Stomach smooth muscle (tissue), 2 donors: ENCODE measurements around the gene NUP93.
A peak's percentile ranks its signal among the peaks of the same experiment; 100 is the strongest.

Source experiments
- H3K27ac ChIP-seq: one replicate; pipeline ENCODE4 v1.7.0; 2013; ENCODE audit warnings: mild to moderate bottlenecking, low read length, inconsistent platforms
- H3K27me3 ChIP-seq, 2 donors: one replicate each; pipeline ENCODE4 v1.7.0; 2013; ENCODE audit warnings: low read length in 2 of 2; ENCODE audit not compliant: insufficient read depth in 2 of 2, control insufficient read depth in 1 of 2
- H3K36me3 ChIP-seq, 2 donors: one replicate each; pipeline ENCODE4 v1.7.0; 2013; ENCODE audit warnings: low read length in 2 of 2; ENCODE audit not compliant: control insufficient read depth in 2 of 2, insufficient read depth in 2 of 2
- H3K4me1 ChIP-seq: one replicate; pipeline ENCODE4 v1.7.0; 2013; ENCODE audit warnings: low read length; ENCODE audit not compliant: control insufficient read depth, insufficient read depth
- H3K4me3 ChIP-seq, 2 donors: one replicate each; pipeline ENCODE4 v1.7.0; 2013; ENCODE audit warnings: low read length in 2 of 2
- H3K9ac ChIP-seq, 2 donors: one replicate each; pipeline ENCODE4 v1.7.0; 2013; ENCODE audit warnings: low read length in 2 of 2, mild to moderate bottlenecking in 1 of 2
- H3K9me3 ChIP-seq, 2 donors: one replicate each; pipeline ENCODE4 v1.7.0; 2013; ENCODE audit warnings: low read length in 2 of 2; ENCODE audit not compliant: control insufficient read depth in 2 of 2
- donor health status: healthy.
- donor health status: Pancreatic carcinoma.

NUP93 gene

GRCh38 chr16:56729735-56730662 lies at the start of gene NUP93:
TSS of gene NUP93 (plus strand) at chr16:56730129. CDS start at chr16:56748248, 18,119 bp downstream.
- Histone ChIP-seq H3K36me3 (no peaks in the 10 kb centered on the region), H3K9me3 (no peaks in the 10 kb centered on the region), H3K9ac (peak within 1 kb of the TSS; percentile 88 to 90), H3K27ac (peak within 1 kb of the TSS; percentile 63), H3K4me1 (peaks cover 14% of the 10 kb centered on the region), H3K4me3 (peak within 1 kb of the TSS; percentile 93 to 96), H3K27me3 (no peaks in the 10 kb centered on the region)

GRCh38 chr16:56681939-56682702 lies 47.8 kb upstream of the NUP93 start, which contains the start of gene MT1X:
TSS of gene MT1X (plus strand) at chr16:56682470. CDS start at chr16:56682541, 71 bp downstream.
- peaks cover 0 to 4% of the 10 kb centered on the region in 2 donors for H3K9me3 ChIP-seq
- peaks cover 30% of the 10 kb centered on the region for H3K4me1 ChIP-seq
- H3K4me3 ChIP-seq: peak within 1 kb of the TSS; percentile 89 to 91
- H3K27ac ChIP-seq: peak within 1 kb of the TSS; percentile 77
- H3K36me3 ChIP-seq: no peaks in the 10 kb centered on the region
- H3K9ac ChIP-seq: peak within 1 kb of the TSS; percentile 93 to 94
- no peaks in the 10 kb centered on the region for H3K27me3 ChIP-seq

GRCh38 chr16:56682703-56683397 lies 47.1 kb upstream of the NUP93 start:
- H3K36me3 ChIP-seq: no peaks in the 10 kb centered on the region
- peaks cover 2 to 4% of the 10 kb centered on the region in 2 donors for H3K9me3 ChIP-seq
- peak overlapping the region; percentile 89 to 91 for H3K4me3 ChIP-seq
- no peaks in the 10 kb centered on the region for H3K27me3 ChIP-seq
- peak overlapping the region; percentile 93 to 94 for H3K9ac ChIP-seq
- peak overlapping the region; percentile 77 for H3K27ac ChIP-seq
- H3K4me1 ChIP-seq: peaks cover 30% of the 10 kb centered on the region

GRCh38 chr16:56683424-56684172 lies 46.3 kb upstream of the NUP93 start:
- H3K27me3 ChIP-seq: no peaks in the 10 kb centered on the region
- no peaks in the 10 kb centered on the region for H3K36me3 ChIP-seq
- H3K4me1 ChIP-seq: peaks cover 30% of the 10 kb centered on the region
- H3K4me3 ChIP-seq: peak overlapping the region; percentile 89 to 91
- peak overlapping the region; percentile 77 for H3K27ac ChIP-seq
- H3K9me3 ChIP-seq: peaks cover 2 to 4% of the 10 kb centered on the region in 2 donors
- H3K9ac ChIP-seq: peak overlapping the region; percentile 93 to 94

- Histone ChIP-seq H3K4me1 (peaks cover 30% of the 10 kb centered on the region), H3K9me3 (peaks cover 2 to 4% of the 10 kb centered on the region in 2 donors), H3K27me3 (no peaks in the 10 kb centered on the region), H3K9ac (no peak overlapping the region), H3K36me3 (no peaks in the 10 kb centered on the region), H3K27ac (peak overlapping the region; percentile 53), H3K4me3 (peak overlapping the region in 1 of 2 donors; percentile 29)
Observed at GRCh38 chr16:56684256-56684925, 45.5 kb upstream of the NUP93 start.

- H3K27ac ChIP-seq: peak overlapping the region; percentile 53
- H3K4me1 ChIP-seq: peaks cover 30% of the 10 kb centered on the region
- no peaks in the 10 kb centered on the region for H3K27me3 ChIP-seq
- H3K9ac ChIP-seq: peak overlapping the region in 1 of 2 donors; percentile 36
- H3K36me3 ChIP-seq: no peaks in the 10 kb centered on the region
- H3K4me3 ChIP-seq: peak overlapping the region in 1 of 2 donors; percentile 29
- peaks cover 2 to 4% of the 10 kb centered on the region in 2 donors for H3K9me3 ChIP-seq
Observed at GRCh38 chr16:56684926-56685590, 44.9 kb upstream of the NUP93 start.

- H3K9me3 ChIP-seq: peaks cover 2 to 4% of the 10 kb centered on the region in 2 donors
- no peaks in the 10 kb centered on the region for H3K36me3 ChIP-seq
- peaks cover 28% of the 10 kb centered on the region for H3K4me1 ChIP-seq
- no peak overlapping the region for H3K27ac ChIP-seq
- no peaks in the 10 kb centered on the region for H3K27me3 ChIP-seq
- no peak overlapping the region for H3K9ac ChIP-seq
- no peak overlapping the region for H3K4me3 ChIP-seq
Observed at GRCh38 chr16:56686758-56687157, 43.2 kb upstream of the NUP93 start.

GRCh38 chr16:56688762-56689161 lies 41.2 kb upstream of the NUP93 start:
- Histone ChIP-seq H3K9me3 (peaks cover 2 to 4% of the 10 kb centered on the region in 2 donors), H3K4me1 (peaks cover 12% of the 10 kb centered on the region), H3K9ac (no peak overlapping the region), H3K27me3 (no peaks in the 10 kb centered on the region), H3K4me3 (no peak overlapping the region), H3K27ac (no peak overlapping the region), H3K36me3 (no peaks in the 10 kb centered on the region)

GRCh38 chr16:56689171-56689570 lies 40.8 kb upstream of the NUP93 start:
- H3K4me1 ChIP-seq: peaks cover 9% of the 10 kb centered on the region
- H3K9me3 ChIP-seq: peaks cover 2 to 4% of the 10 kb centered on the region in 2 donors
- H3K36me3 ChIP-seq: no peaks in the 10 kb centered on the region
- H3K4me3 ChIP-seq: no peak overlapping the region
- H3K27ac ChIP-seq: no peak overlapping the region
- H3K27me3 ChIP-seq: no peaks in the 10 kb centered on the region
- no peak overlapping the region for H3K9ac ChIP-seq
